Measurements from ENCODE around the gene LPCAT4.
"Not testable (repeated sequence)": the region's sequence is repeated elsewhere in the genome, so short reads cannot be mapped to it uniquely, and the experiment has no call there.

LPCAT4 gene

DNA sequence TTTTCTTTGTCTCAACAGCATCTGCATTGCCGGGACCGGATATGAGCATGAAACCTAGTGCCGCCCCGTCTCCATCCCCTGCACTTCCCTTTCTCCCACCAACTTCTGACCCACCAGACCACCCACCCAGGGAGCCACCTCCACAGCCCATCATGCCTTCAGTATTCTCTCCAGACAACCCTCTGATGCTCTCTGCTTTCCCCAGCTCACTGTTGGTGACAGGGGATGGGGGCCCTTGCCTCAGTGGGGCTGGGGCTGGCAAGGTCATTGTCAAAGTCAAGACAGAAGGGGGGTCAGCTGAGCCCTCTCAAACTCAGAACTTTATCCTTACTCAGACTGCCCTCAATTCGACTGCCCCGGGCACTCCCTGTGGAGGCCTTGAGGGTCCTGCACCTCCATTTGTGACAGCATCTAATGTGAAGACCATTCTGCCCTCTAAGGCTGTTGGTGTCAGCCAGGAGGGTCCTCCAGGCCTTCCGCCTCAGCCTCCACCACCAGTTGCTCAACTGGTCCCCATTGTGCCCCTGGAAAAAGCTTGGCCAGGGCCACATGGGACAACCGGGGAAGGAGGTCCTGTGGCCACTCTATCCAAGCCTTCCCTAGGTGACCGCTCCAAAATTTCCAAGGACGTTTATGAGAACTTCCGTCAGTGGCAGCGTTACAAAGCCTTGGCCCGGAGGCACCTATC is 18.9 kb downstream of the LPCAT4 start:
- no peak for DNase-seq
- H3K4me1 ChIP-seq = no peaks in the 10 kb centered on the region
- H3K27me3 ChIP-seq = no peaks in the 10 kb centered on the region
- H3K36me3 ChIP-seq = no peaks in the 10 kb centered on the region
- TF ChIP-seq, protein P1, sequence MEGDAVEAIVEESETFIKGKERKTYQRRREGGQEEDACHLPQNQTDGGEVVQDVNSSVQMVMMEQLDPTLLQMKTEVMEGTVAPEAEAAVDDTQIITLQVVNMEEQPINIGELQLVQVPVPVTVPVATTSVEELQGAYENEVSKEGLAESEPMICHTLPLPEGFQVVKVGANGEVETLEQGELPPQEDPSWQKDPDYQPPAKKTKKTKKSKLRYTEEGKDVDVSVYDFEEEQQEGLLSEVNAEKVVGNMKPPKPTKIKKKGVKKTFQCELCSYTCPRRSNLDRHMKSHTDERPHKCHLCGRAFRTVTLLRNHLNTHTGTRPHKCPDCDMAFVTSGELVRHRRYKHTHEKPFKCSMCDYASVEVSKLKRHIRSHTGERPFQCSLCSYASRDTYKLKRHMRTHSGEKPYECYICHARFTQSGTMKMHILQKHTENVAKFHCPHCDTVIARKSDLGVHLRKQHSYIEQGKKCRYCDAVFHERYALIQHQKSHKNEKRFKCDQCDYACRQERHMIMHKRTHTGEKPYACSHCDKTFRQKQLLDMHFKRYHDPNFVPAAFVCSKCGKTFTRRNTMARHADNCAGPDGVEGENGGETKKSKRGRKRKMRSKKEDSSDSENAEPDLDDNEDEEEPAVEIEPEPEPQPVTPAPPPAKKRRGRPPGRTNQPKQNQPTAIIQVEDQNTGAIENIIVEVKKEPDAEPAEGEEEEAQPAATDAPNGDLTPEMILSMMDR (IDR thresholded peaks at IDR 0.05; ENCODE audit: low read depth, low read length) = no peak
- no peak overlapping the region for H3K4me3 ChIP-seq (ENCODE audit: low read depth, low read length)
- no peaks in the 10 kb centered on the region for H3K9me3 ChIP-seq

DNA sequence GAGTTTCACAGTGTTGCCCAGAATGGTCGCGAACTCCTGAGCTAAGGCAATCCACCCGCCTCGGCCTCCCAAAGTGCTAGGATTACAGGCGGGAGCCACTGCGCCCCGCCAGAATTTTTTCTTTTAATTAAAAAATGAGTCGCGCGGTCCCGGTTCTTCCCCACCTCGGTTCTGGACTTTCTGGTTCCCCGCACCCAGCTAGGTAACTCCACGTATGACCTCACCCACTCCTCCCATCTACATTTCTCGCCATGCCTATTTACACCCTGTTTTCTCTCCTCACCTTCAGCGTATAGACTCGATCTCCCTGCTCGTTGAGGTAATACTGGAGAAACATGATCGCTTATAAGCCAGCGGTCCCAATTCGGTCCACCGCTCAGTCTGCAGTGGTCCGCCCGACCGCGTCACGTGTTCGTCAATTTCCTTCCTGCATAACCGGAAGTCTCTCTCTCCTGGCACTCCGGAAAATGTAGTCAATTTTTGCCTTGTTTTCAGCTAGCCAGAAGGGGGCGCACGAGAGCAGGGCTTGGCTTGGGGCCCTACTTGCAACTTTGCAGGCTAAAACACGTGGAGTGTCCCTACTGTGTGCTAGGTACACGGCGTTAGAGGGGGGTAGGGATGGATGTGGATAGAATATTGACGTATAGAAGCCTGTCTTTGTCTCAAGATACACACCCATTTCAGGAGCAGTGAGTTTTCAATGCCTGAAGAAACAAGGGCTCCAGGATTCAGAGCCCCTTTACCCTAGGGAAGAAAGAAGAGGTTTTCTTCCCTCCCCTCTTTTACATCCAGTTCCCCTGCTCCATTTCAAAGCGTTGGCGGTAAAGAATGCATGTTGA is 24.0 kb downstream of the LPCAT4 start, which contains the start of the genes NOP10 and NUTM1:
Gene NOP10, minus strand, starts transcription at position 400 of the 839 bp plus-strand sequence. Its CDS starts 63 bp downstream, at position 337.
Gene NUTM1, plus strand, starts transcription at position 579 of the 839 bp plus-strand sequence. CDS start 382 bp downstream, outside the sequence.
- Histone ChIP-seq H3K4me1 (no peaks in the 10 kb centered on the region), H3K36me3 (peaks cover 11% of the 10 kb centered on the region), H3K4me3 (ENCODE audit: low read depth, low read length) (peak within 1 kb of the TSS; percentile 75), H3K9me3 (no peaks in the 10 kb centered on the region), H3K27me3 (no peaks in the 10 kb centered on the region)
- DNase-seq = peak; percentile 91
- TF ChIP-seq, protein P1 (IDR thresholded peaks at IDR 0.05; ENCODE audit: low read depth, low read length) = peak; percentile 90

DNA sequence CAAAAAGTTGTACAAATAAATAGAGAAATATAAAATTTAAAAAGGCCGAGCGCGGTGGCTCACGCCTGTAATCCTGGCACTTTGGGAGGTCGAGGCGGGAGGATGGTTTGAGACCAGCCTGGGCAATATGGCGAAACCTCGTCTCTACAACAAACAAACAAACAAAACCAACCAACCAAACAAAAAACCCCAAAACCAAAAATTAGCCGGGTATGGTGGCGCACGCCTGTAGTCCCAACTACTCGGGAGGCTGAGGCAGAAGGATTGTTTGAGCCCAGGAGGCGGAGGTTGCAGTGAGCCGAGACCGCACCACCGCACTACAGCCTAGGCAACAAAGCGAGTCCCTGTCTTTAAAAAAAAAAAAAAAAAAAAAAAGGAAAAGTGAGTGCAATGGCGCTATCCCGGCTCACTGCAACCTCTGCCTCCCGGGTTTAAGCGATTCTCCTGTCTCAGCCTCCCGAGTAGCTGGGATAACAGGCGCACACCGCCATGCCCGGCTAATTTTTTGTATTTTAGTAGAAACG is 24.7 kb downstream of the LPCAT4 start:
- DNase-seq, H3K9me3 ChIP-seq, H3K4me1 ChIP-seq, H3K27me3 ChIP-seq: not testable (repeated sequence)
- Histone ChIP-seq H3K36me3 (peaks cover 11% of the 10 kb centered on the region), H3K4me3 (ENCODE audit: low read depth, low read length) (peak overlapping the region; percentile 75)

DNA sequence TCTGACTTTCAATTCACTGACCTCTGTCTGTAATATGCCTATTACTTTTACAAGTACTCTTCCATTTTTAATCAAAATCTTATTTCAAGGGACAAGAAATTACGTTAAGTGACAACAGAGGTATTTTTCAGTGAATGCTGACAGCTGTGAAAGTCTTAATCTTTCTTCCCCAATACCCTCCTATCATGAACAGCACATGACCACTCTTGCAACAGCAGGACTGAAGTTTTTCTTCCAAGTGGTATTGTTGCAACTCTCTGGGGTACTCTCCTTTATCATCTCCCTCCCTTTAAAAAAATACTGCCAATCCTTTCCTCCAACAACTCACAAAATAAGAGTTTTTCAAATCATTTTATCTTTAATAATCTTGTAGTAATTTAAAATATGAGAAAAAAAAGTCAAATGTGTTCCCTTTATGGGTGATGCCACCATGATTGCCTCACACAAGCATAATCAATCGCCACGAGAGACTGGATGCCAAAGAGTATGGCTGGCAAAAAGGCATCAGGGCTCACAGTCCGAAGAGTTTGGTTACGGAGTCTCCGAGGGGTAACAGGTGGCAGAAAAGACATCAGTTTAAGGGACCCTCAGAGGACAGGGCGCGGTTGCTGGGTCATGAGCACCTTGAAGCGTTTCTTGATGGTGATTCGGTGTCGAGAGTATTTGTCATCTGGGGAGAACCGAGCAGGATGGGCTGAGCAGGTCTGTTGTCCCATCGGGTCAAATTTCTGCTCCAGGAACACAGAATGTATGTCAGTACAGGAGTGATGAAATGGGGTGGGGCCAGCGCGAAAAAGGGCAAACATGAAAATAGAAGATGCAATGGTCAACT is 25.4 kb downstream of the LPCAT4 start:
- no peaks in the 10 kb centered on the region for H3K4me1 ChIP-seq
- H3K4me3 ChIP-seq (ENCODE audit: low read depth, low read length) = peak overlapping the region; percentile 75
- H3K27me3 ChIP-seq = no peaks in the 10 kb centered on the region
- TF ChIP-seq, protein P1 (IDR thresholded peaks at IDR 0.05; ENCODE audit: low read depth, low read length) = no peak
- H3K9me3 ChIP-seq = no peaks in the 10 kb centered on the region
- DNase-seq = no peak
- peaks cover 11% of the 10 kb centered on the region for H3K36me3 ChIP-seq

DNA sequence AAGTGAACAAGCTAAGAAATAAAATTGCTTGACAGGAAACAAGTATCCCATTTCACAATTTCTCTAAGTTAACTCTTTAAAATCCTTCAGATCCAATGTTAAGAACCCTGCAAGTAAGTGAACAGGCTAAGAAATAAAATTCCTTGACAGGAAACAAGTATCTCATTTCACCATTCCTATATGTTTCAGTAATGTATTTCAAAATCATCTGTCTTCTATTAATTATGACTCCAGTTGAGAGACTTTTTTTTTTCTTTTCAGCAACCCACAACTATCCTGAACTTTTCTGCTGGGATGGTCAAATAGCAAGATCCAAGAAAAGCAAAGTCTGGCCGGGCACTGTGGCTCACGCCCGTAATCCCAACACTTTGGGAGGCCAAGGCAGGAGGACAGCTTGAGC is 27.1 kb downstream of the LPCAT4 start:
- DNase-seq = no peak
- TF ChIP-seq, protein P1 (IDR thresholded peaks at IDR 0.05; ENCODE audit: low read depth, low read length) = no peak
- Histone ChIP-seq H3K36me3 (peaks cover 11% of the 10 kb centered on the region), H3K27me3 (no peaks in the 10 kb centered on the region), H3K9me3 (no peaks in the 10 kb centered on the region), H3K4me3 (ENCODE audit: low read depth, low read length) (no peak overlapping the region), H3K4me1 (no peaks in the 10 kb centered on the region)

DNA sequence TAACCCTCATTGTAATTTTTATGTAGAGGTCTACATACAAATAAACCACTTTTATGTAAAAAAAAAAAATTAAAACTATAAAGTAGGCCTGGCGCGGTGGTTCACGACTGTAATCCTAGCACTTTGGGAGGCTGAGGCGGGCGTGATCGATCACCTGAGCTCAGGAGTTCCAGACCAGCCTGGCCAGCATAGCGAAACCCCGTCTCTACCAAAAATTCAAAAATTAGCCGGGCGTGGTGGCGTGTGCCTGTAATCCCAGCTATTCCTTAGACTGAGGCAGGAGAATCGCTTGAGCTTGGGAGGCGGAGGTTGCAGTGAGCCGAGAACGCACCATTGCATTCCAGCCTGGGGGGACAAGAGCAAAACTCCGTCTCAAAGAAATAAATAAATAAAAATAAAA is 28.6 kb downstream of the LPCAT4 start:
- TF ChIP-seq, protein P1 (IDR thresholded peaks at IDR 0.05; ENCODE audit: low read depth, low read length) = no peak
- Histone ChIP-seq H3K9me3 (no peaks in the 10 kb centered on the region), H3K36me3 (peaks cover 11% of the 10 kb centered on the region), H3K4me3 (ENCODE audit: low read depth, low read length) (peak overlapping the region; percentile 10), H3K4me1 (no peaks in the 10 kb centered on the region), H3K27me3 (no peaks in the 10 kb centered on the region)
- no peak for DNase-seq

All from BE2C (cell line).